ENCODE measurements around the gene MICAL2.

The MICAL2 gene

DNA sequence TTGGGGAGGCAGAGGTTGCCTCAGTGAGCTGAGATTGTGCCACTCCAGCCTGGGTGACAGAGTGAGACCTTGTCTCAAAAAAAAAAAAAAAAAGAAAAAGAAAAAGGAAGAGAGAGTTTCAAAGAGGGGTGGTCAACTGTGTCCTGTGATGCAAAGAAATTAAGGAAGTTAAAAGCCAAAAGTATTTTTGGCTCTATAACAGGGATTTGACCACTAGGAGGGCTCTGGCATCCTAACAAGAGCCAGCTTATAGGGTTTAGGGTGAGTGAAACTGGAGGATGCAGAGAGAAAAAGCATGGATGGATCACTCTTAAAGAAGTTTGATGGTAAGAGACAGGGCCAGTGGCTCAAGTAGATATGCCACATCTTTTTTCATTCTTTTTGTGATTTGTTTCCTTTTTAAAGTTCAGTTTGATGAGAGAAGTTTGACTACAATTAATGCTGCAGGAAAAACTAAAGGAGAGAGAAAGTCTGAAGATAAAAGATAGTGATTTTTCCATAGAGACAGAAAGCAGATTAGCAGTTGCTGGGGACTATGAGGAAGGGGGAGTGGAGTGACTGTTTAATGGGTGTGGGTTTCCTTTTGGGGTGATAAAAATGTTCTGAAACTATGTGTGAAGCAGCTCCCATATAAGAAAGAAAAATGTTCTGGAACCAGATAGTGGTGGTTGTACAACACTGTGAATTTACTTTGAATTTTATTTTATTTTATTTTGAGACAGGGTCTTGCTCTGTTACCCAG, 11.1 kb upstream of the MICAL2 start:
- DNase-seq (ENCODE audit: low read depth) = no peak

DNA sequence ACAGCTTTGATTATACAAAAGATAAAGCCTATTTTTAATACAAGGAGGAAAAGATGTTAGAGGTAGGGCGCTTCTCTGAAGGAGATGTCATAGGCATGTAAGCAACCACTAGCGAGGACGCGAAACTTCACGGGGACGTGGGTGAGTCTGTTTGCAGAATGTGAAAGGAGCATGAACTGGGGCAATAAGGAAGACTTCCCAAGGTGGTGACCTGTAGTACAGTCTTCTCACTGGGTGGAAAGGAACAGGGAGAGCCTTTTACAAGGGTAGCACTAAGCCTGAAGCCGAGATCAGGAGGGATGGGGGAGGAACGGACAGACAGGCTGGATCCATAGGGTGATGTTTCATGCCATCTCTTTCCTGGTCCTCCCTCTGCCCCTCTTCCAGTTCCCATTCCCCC, 10.0 kb upstream of the MICAL2 start:
- DNase-seq (ENCODE audit: low read depth) = no peak

DNA sequence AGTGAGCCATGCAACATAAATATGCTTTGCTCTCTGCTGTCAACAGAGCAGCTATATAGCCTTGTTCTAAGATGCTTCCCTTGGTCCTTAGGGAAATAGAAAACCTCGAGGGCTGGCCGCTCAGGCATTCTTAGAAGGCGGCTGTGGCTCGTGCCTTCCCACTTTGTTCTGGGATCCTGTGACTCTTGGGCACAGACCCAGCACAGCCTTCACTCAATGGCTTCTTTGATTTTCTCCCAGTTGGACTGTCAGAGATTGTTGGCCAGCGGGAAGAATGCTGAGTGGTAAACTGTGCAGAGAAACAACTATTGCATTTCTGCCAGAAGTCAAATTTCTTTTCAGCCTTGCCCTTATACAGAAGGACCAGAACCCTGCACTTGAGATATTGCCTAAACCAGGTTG, 9.5 kb upstream of the MICAL2 start:
- DNase-seq (ENCODE audit: low read depth) = no peak

DNA sequence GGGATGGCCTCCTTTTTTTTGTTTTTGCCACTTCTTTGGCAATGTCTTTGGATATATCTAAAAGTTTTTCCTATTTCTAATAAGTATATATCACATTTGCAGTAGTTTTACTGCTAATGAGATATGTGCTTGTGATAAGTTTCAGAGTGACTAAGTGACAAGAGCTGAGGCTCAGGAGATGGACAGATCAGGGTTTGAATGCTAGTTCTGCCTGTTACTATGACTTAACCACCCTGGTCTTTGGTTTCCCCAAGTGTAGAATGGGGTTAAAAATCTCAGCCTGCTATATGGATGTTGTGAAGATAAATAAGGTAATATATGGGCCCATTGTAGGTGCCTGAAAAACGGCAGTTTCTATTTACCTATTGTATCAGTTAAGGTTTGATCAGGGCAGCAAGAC, 9.1 kb upstream of the MICAL2 start:
- no peak for DNase-seq (ENCODE audit: low read depth)

DNA sequence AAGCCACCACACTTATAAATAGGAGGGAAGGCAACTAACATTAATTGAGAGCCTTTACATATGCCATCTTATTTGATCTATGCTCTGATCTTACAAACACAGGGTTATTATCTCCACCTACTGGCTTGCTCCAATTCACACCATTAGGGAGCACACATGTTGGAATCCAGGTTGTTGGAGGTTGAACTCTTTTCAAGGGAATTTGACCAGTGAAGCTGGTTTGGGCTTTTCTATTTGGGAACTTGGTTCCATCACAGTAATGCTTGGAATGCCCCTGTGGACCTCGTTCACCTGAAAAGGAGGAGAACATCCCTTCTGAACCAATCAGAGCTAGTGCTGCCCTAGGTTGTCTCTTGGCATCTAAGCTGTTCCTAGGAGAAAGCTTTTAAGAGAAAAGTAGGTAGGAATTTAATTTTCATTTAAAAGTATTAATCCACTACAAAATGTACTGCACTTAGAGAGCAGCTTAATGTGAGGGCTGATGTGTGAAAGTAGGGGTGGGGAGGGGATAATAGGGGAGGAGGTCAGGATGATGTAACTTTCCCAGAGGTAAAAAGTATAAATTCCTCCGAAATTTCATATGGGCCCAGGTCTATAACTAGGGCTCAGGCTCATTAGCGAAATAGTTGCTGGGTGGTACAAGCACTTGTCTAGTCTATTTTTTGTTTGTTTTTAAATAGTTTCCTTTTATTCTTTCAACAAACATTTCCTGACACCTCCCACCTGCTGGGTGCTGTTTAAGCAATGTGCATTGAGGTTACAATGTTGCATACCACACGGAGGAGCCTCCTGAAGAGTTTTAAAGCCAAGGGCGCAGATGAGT, 7.6 kb upstream of the MICAL2 start:
- no peak for DNase-seq (ENCODE audit: low read depth)

DNA sequence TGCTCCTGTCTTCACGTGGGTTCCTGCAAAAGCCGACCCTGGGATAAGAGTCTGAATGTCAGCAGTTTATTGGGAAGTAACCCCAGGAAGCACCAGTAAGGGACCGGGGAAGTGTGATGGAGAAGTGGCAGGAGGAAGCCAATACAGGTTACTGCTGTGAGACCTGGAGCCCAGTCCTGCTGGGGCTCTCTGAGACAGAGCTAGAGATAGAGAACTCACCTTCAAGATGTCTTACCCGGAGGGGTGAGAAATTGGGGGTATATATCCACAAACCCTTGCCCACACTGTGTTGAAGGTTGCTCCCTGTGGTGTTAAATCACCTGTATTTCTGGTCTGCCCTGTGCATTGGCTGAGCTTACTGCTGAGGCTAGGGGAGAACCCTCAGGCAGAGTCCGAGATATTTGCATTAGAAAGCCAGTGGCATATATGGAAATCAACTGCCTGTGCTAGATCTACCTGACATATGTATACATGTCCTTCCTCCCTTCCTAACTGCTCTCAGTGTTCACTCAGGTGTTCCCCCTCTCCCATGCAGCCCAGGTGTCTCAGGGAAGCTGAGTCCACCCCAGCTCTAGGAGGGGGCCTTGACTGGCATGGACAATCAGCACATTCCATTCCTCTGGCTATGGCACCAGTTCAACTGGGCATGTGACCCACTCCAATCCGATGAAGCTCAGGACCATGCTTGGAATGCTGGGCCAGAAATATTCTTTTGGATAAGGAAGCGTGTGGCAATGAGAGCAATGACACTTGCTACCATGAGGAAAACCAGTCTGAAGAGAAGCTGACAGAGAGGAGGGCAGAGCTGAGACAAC, 6.8 kb upstream of the MICAL2 start:
- DNase-seq (ENCODE audit: low read depth) = no peak

DNA sequence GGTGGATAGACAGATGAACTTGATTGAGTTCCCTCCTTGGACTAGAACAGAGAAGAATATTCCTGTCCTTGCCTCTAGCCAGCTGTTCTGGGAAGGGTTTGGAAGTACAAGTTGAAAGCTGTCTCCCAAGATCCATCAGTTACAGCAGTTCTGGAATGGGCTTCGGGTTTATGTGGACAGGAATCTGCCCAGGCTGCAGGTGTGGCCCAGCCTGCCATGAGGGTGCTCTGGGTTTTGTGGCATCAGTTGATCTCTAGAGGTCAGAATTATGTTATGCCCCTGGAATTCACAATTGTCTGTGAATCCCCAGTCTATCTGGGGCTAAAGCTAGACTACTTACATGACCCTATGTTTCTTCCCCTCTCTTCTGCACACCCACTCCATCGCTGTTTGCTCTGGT, 4.9 kb upstream of the MICAL2 start:
- DNase-seq (ENCODE audit: low read depth) = no peak

DNA sequence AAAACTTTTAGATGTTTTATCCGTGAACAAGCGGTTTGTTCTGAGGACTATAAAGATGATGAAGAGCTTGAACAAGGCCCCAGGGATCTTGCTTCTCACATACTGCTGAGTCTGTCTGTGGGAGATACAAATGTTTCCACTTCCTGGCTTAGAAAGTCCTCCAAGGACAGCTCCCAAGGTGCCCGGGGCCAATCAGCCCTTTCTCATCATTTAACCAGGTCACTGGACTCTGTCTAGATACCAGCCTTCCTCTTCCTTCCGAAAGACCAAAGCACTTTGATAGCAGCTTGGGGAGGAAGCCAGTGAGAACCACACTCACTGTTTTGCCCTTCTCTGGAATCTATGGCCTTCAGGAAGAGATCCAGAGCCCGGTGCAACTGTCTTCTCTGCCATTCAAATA, 4.3 kb upstream of the MICAL2 start:
- DNase-seq (ENCODE audit: low read depth) = no peak

DNA sequence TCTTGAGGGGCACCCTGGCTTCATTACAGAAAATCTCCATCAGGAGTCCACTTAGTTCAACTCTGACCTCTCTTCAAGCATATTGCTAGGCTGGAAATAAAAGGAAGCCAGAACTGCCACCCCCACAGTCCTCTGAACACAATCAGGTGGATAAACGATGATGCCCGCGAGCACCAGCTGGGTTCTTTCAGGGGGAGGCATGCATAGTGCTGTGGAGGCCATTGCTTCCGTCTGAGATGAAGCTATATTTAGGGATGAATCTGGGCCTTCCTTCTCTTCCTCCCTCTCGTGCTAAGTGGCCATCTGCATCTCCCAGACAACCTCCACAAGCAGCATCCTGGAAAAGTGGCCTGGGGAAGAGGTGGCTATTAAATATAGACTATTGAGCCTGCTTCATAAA, 3.9 kb upstream of the MICAL2 start:
- DNase-seq (ENCODE audit: low read depth) = no peak

DNA sequence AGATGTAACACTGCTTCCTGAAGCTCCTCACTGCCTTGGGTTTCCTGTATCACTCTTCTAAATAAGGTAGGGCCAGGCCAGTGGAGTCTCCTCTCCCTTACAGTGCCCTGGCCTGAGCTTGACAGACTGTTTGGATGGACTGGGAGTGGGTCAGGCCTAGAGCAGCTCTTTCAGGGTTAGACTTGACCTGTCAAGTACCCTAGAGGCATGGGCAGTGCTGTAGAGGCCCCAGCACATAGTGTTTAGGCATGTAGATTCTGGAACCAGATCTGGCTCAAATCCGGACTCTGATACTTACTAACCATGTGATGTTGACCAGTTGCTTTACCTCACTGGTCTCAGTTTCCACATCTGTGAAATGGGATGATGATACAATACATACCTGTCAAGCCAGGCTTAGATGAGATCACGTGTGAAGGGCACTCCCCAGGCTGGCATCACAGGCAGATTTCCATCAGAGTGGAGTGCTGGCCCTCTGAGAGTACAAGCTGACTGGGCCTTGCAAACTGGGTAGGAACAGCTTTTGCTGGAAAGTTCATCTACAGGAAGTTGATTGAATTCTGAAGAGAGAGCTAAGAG, 1.4 kb upstream of the MICAL2 start:
- no peak for DNase-seq (ENCODE audit: low read depth)

DNA sequence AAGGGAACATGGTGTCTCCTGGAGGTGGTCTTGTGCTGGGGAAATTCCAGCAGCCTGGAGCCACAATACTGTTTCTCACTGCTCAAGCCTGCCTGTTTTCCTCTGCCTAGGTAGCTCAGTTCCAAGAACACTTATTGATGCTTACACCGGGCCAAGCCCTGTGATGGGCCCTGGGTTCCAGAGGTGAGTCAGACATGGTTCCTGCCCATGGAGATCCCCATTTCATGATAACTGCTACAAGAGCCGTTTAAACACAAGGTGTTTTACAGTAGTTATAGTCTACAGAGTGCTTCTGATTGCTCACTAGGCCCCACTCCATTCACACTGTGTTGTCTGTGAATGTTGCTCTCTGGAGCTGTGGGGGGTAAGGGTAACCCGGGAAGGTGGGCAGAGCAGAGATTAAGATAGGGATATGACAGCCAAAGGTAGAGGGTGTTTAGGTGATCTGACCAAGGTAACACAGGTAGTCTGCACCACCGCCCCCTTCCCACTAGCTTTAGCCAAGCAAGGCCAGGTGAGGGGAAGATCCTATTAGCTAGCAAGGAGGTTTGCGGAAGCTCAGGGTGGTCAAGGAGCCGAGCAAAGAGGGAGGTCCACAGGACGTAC, 696 bp upstream of the MICAL2 start:
- DNase-seq (ENCODE audit: low read depth) = no peak

DNA sequence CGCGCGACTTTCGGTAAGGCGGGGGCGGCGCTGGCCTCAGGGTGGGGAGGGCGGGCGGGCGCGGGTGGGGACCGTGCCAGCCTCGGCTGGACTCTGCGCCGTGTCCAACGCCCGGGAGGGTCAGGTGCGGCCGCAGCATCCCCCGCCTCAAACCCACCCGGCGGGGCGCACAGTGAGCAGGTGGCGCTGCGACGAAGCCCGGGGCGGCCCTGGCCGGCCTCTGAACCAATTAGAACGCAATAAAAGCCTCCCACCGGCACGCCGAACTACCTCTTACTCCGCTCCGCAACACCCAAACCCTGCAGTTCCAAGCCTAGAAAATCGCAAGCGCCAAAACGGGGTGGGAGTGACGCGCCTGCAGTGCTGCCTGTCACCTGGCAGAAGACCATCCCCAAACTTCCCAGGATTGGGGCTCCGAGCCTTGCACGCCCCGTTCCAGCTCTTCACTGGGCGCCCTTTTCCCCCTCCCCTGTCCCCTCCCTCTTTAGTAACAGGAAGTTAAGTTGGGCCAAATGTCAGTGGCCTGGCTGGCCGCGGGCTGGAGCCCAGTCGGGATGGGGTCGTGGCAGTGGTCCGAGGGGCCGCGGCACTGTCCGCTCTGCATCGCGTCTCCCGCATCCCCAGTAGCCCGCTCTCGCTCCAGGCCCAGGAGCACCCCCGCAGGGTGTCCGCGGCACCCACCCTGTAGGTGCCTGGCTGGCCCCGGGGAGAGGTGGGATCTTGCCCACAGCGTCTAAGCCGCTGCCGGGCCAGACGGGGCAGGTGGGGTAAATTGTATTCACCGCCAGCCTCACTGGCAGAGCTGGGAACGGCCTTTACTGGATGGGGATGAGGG, 541 bp downstream of the MICAL2 start:
- DNase-seq (ENCODE audit: low read depth) = no peak

DNA sequence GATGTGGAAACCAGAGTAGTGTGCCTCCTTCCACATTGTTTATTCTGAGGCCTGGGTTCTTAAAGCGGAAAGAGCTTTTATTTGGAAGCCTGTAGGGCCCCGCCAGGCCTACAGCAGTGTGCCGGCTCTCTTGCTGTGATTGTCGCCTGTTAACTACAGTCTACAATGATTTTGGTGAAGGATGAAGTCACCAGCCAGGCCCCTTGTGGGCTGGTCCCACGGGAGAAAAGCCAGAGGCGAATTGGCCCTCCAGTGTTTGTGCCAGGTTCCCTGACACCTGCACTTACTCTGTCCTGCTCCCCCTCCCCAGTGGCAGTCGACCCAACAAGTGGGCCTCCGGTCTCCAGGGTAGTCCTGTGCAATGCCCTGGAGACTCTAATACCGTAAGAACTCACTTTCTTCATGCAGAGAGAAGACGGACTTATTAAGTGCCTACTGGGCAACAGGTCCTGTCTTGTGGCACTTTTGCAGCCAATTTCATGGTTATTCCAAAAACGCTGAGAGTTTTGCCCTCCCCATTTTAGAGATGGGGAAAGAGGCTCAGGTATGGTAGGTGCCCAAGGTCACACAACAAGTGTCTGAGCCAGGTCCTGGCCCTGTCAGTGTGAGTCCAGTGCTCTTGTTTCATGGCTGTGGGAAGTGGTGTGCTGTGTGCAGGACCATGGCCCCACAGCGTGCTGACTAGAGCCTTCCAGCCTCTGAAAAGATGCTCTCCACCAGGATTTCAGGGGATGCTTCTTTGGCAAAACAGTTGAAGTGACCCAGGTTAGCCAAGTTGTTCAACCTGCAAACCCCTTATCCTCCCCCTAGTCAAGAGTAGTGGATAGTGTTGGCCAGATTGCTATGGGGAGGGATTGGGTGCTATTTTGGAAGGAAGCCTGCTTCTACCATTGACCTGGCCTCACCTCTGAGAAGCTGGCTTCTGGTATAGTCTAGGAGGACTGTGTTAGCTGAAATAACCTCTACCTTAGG, 1.4 kb downstream of the MICAL2 start:
- no peak for DNase-seq (ENCODE audit: low read depth)

DNA sequence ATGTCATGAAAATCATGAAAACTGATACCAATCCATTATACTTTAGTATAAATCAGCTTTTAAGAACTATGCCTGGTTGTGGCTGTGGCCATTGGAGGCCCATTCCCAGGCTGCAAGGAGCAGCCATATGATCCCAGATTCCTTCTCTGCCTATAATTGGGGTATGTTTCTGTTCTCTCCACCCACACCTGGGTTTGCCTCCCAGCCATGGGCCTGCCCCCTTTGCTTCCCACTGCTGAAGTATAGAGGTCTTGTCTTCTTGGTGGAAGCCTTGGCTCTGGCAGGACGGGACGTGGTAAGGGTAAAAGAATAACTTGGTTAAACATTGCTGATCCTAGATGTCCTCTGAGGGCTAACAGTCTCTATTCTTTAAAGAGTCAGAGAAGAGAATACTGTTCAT, 2.4 kb downstream of the MICAL2 start:
- DNase-seq (ENCODE audit: low read depth) = no peak

DNA sequence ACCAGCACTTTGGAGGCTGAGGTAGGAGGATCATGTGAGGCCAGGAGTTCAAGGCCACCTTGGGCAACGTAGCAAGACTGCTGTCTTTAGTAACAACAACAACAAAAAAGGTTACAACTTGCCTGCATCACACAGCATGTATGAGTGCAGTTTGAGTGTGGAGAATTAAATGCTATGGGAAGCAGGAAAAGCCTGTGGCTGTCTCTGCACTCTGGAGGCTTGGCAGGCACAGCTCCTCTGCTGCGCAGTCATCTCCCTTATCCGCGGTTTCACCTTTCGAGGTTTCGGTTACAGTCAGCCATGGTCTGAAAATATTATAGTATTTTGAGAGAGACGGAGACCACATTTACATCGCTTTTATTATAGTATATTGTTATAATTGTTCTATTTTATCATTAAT, 2.9 kb downstream of the MICAL2 start:
- no peak for DNase-seq (ENCODE audit: low read depth)

DNA sequence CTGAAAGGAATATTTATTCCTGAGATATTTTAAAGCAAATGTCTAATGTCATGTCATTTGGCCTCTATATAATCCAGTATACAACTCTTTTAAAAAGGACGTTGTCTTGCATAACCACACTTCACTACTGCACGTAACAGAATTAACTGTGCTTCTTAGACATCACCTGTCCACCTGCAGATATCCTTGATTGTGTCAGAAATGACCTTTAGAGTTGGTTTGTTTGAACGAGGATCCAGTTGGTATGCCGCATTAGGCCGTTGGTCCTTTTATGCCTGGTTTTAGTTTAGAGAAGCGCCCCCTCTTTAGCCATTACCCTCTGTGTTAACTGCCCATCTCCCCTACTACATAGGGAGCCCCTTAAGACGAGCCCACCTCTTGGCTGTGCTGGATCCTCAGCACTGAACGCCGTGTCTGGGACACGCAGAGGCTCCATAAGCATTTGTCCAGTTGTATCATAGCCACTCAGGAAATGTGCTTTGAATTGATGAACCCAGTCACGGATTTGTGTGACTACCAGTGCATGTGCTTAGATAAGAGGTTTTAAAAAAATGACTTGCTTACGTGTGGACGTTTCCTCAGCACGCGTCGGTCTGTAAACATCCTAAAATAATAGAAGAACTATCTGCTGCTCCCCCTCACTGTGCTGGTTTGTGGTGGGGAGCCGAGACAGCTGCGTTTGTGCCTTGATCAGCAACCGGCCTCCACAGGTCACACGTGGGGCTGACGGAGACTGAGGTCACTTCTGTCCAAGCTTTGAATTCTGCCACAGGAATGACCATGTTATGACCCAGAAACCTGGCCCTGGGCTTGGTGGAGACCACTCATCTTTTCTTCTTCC, 4.0 kb downstream of the MICAL2 start:
- no peak for DNase-seq (ENCODE audit: low read depth)

DNA sequence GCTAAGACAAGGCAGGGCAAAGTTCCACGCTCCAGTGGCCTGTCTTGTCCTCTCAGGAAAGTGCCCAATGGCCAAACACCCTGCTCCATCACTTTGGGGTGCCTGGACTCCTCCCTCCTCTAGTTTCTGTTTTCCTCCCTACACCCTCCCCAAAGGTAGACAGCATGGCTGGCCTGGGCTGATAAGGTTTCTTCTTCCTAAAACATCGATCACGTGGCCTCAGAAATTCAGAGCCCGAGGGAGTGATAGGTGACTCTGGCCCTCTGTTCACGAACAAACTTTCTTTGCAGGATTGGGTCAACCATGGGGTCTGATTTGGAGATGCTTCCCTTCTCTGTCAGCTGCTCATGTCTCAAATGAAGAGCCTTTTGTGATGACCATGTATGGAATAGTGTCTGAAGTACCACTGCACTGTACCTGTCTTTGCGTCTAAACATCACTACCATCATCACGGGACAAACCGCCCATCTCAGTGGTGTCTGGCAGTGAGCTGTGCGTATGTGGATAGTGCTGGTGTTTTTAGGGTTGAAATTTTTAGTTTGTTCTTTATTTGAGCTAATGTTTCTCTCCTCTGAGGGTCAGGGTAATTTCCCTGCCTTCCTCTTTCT, 6.1 kb downstream of the MICAL2 start:
- DNase-seq (ENCODE audit: low read depth) = no peak

DNA sequence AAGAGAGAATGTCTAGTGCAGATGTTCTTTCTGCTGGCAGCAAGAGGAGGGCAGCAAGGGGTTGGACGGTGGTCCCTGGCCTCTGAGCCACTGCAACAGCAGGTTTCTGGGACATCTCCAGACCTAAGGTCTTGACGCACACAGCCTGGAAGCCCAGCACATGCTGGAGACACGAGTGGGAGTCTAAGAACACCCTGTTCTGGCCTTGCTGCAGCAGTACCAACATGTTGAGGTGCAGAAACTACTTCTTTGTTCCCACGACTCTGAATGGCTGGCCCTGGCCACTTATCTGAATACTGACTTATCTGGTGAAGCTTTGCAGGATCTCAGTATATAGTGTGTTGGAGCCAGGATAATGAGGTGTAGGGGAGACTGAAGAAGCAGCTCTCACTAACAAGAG, 6.8 kb downstream of the MICAL2 start:
- no peak for DNase-seq (ENCODE audit: low read depth)

DNA sequence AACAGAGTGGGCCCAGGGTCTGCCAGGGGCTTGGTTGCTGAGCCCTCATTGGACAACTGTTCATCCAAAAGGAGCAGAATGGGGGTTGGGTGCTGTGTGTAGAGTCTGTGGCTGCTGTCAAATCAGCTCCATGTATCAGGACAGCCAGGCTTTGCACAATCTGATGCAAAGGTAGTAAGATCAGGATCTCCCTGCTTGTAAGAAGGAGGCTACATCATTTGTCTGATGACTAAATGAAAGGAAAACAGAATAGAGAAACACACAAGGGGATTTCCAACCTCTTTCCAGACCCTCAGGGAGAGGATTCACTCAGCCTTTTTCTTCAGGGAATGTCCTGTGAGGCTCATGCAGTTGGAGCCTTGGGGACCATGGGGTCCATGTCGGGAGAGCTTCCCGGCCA, 7.2 kb downstream of the MICAL2 start:
- no peak for DNase-seq (ENCODE audit: low read depth)

All from activated gamma-delta T cell treated with anti-CD3 and anti-CD28 coated beads, Interleukin-2, amount 50 U/mL, for 16 hours (primary cell).